SK-N-MC (cell line): Measurements from ENCODE around the gene FBXO38.

Experiments
- EZH2 ChIP-seq: fragments of 200-600 bp; sonication (generic); IDR thresholded peaks from one replicate; pipeline ENCODE4 v1.6.1; 2017; ENCODE audit warnings: antibody characterized with exemption
- FOXP2 ChIP-seq: optimal IDR thresholded peaks from 2 replicates; pipeline ENCODE3; 2011; ENCODE audit warnings: mild to moderate bottlenecking, moderate library complexity; ENCODE audit not compliant: insufficient read depth; ENCODE audit errors: extremely low read length, control extremely low read depth
- POLR2AphosphoS5 ChIP-seq: IDR thresholded peaks from 2 replicates; pipeline ENCODE4 v1.6.1; 2012; ENCODE audit warnings: mild to moderate bottlenecking, low read depth, low read length, borderline replicate concordance

DNA sequence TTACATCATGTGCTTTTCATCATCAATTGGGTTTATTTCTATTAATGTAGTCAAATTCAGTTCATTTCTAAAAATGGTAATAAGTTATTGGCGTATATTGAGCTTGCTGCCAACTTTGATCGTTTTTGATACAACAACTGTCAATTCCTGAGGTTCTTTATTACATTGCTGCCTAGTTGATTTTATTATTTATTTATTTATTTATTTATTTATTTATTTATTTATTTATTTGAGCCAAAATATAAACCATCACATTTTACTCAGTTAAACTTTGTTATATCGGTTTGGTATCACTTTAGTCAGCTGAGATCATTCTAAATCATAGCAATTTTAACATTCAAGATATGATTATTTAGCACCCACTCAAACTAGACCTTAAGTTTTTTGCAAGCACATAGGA lies 100.0 kb downstream of the FBXO38 start:
- TF ChIP-seq EZH2 (no peak), POLR2AphosphoS5 (no peak), FOXP2 (no peak)
